Measurements from ENCODE around the gene PTPRCAP. TPM values are rescaled to one million over a fixed set of nuclear protein-coding genes. Genes with fewer than 3 reads are reported as not detected.
A peak's percentile ranks its signal among the peaks of the same experiment; 100 is the strongest.

The PTPRCAP gene
- total and polyA plus RNA-seq, 2 donors (not counting 1 experiment from before 2014, with no cell fraction given): 266 to 565 TPM

GRCh38 chr11:67397986-67398660 is 39.4 kb downstream of the PTPRCAP start:
- peaks cover 61% of the 10 kb centered on the region for H4K20me1 ChIP-seq (ENCODE audit: control insufficient read depth, insufficient read depth, low read length, poor library complexity, severe bottlenecking)
- ATAC-seq (ENCODE audit: low read depth) (no peak), DNase-seq (no peak)
- H3K4me1 ChIP-seq (ENCODE audit: control insufficient read depth in 2 of 2, insufficient read depth in 2 of 2, low read length in 2 of 2): peaks cover 30 to 49% of the 10 kb centered on the region in 2 donors
- no peaks in the 10 kb centered on the region for H3K27me3 Mint-ChIP-seq
- no peak overlapping the region for H2AFZ ChIP-seq (ENCODE audit: insufficient read depth, low read depth, low read length, poor library complexity, severe bottlenecking)
- no peak overlapping the region for H3K27ac ChIP-seq (ENCODE audit: low read length in 2 of 2)
- no peak overlapping the region for H3K9ac ChIP-seq (ENCODE audit: low read length)
- CTCF ChIA-PET: interaction anchor here (1.2 to 1.8 kb wide), 4 partner anchors 15 to 52 kb away, joined by 3 to 6 read pairs (median 4); no protein-coding TSS in a partner anchor
- peaks cover 49% of the 10 kb centered on the region for H3K4me1 Mint-ChIP-seq
- H3K79me2 ChIP-seq (ENCODE audit: control insufficient read depth, insufficient read depth, low read length): peaks cover 54% of the 10 kb centered on the region
- TF ChIP-seq EZH2 (IDR thresholded peaks at IDR 0.05; ENCODE audit: borderline replicate concordance, insufficient read depth, low read depth, low read length, poor library complexity, severe bottlenecking) (no peak), CTCF (IDR thresholded peaks at IDR 0.05) (no peak)
- no peaks in the 10 kb centered on the region for H3K27me3 ChIP-seq (replicated peaks in 1 of 4; ENCODE audit: control extremely low read depth in 1 of 4, control insufficient read depth in 3 of 4, insufficient read depth in 4 of 4, low read length in 3 of 4)
- no peak overlapping the region for H3K4me3 ChIP-seq (ENCODE audit: control extremely low read depth in 1 of 5, extremely low read depth in 1 of 5, insufficient read depth in 1 of 5, low read depth in 2 of 5, low read length in 4 of 5)
- H3K9me3 ChIP-seq (ENCODE audit: control extremely low read depth in 1 of 3, control insufficient read depth in 2 of 3, insufficient read depth in 1 of 3, low read length in 2 of 3): peaks cover 0 to 2% (median 0%) of the 10 kb centered on the region in 3 donors
- intact Hi-C loops (cut with micrococcal nuclease): no loop called here
- WGBS (ENCODE audit: insufficient coverage): 93% methylated on average over 19 of the region's 24 CpGs
- peaks cover 2 to 49% of the 10 kb centered on the region in 2 experiments for H3K36me3 ChIP-seq (replicated peaks in 1 of 2; ENCODE audit: control extremely low read depth in 1 of 2, control insufficient read depth in 1 of 2, extremely low read depth in 1 of 2, insufficient read depth in 2 of 2, low read length in 1 of 2)
- POLR2A ChIA-PET: interaction anchor here (1.0 to 1.4 kb wide), 4 partner anchors 9 to 30 kb away, joined by 3 to 4 read pairs (median 3); partner anchors contain the start of gene RPS6KB2
- no peaks in the 10 kb centered on the region for H3K9me3 Mint-ChIP-seq (ENCODE audit: insufficient read depth)
- no peak overlapping the region for H3K4me2 ChIP-seq (replicated peaks; ENCODE audit: low read depth, low read length, poor library complexity, severe bottlenecking)
- H3K27ac Mint-ChIP-seq: peak overlapping the region; percentile 63
- H3K4me3 Mint-ChIP-seq: peak overlapping the region; percentile 7

GRCh38 chr11:67397536-67397935 is 39.9 kb downstream of the PTPRCAP start:
- no peak overlapping the region for H3K4me3 ChIP-seq (ENCODE audit: control extremely low read depth in 1 of 5, extremely low read depth in 1 of 5, insufficient read depth in 1 of 5, low read depth in 2 of 5, low read length in 4 of 5)
- TF ChIP-seq CTCF (IDR thresholded peaks at IDR 0.05) (no peak), EZH2 (IDR thresholded peaks at IDR 0.05; ENCODE audit: borderline replicate concordance, insufficient read depth, low read depth, low read length, poor library complexity, severe bottlenecking) (no peak)
- no peak for ATAC-seq (ENCODE audit: low read depth)
- DNase-seq: no peak
- no peak overlapping the region for H3K4me3 Mint-ChIP-seq
- CTCF ChIA-PET: interaction anchor here (1.2 to 1.8 kb wide), 4 partner anchors 15 to 52 kb away, joined by 3 to 6 read pairs (median 4); no protein-coding TSS in a partner anchor
- peak overlapping the region; percentile 26 for H3K4me2 ChIP-seq (replicated peaks; ENCODE audit: low read depth, low read length, poor library complexity, severe bottlenecking)
- H2AFZ ChIP-seq (ENCODE audit: insufficient read depth, low read depth, low read length, poor library complexity, severe bottlenecking): no peak overlapping the region
- peaks cover 50% of the 10 kb centered on the region for H3K4me1 Mint-ChIP-seq
- peak overlapping the region; percentile 20 for H3K27ac Mint-ChIP-seq
- peaks cover 27 to 47% of the 10 kb centered on the region in 2 donors for H3K4me1 ChIP-seq (ENCODE audit: control insufficient read depth in 2 of 2, insufficient read depth in 2 of 2, low read length in 2 of 2)
- peaks cover 2 to 49% of the 10 kb centered on the region in 2 experiments for H3K36me3 ChIP-seq (replicated peaks in 1 of 2; ENCODE audit: control extremely low read depth in 1 of 2, control insufficient read depth in 1 of 2, extremely low read depth in 1 of 2, insufficient read depth in 2 of 2, low read length in 1 of 2)
- no peak overlapping the region for H3K9ac ChIP-seq (ENCODE audit: low read length)
- H3K27me3 Mint-ChIP-seq: no peaks in the 10 kb centered on the region
- H3K27me3 ChIP-seq (replicated peaks in 1 of 4; ENCODE audit: control extremely low read depth in 1 of 4, control insufficient read depth in 3 of 4, insufficient read depth in 4 of 4, low read length in 3 of 4): no peaks in the 10 kb centered on the region
- POLR2A ChIA-PET: interaction anchor here (1.0 to 1.4 kb wide), 4 partner anchors 10 to 31 kb away, joined by 3 to 4 read pairs (median 3); partner anchors contain the start of gene RPS6KB2
- H3K9me3 ChIP-seq (ENCODE audit: control extremely low read depth in 1 of 3, control insufficient read depth in 2 of 3, insufficient read depth in 1 of 3, low read length in 2 of 3): peaks cover 0 to 2% (median 0%) of the 10 kb centered on the region in 3 donors
- peaks cover 54% of the 10 kb centered on the region for H3K79me2 ChIP-seq (ENCODE audit: control insufficient read depth, insufficient read depth, low read length)
- H3K27ac ChIP-seq (ENCODE audit: low read length in 2 of 2): peak overlapping the region in 1 of 2 donors; percentile 63
- WGBS (ENCODE audit: insufficient coverage): 72% methylated on average over 5 of the region's 6 CpGs
- intact Hi-C loops (cut with micrococcal nuclease): no loop called here
- H4K20me1 ChIP-seq (ENCODE audit: control insufficient read depth, insufficient read depth, low read length, poor library complexity, severe bottlenecking): peaks cover 66% of the 10 kb centered on the region
- no peaks in the 10 kb centered on the region for H3K9me3 Mint-ChIP-seq (ENCODE audit: insufficient read depth)
